ENCODE results near the gene RNF7. TPM values are rescaled to one million over a fixed set of nuclear protein-coding genes. Genes with fewer than 3 reads are reported as not detected.

RNF7 gene
- total and polyA plus RNA-seq, 3 experiments from 2014 or later, result 65.9 to 139 (median 67.4) TPM

DNA sequence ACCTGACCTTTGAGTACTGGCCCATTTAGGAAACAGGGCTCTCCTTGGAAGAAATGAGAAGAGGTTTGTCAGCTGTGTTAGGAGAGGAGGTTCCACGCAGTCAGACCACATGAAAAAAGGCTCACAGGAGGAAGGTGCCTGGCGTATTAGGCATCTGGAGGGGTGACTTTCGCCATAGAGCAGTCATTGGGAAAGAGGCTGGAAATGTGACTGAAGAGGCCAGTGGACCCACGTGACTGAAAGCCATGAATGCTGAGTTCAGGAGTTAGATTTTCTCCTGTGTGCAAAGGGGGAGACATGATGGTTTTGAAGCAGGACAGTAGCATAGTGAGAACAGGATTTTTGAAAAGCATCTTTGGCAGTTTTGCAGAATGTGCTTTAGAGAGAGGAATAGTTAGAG is 29.7 kb upstream of the RNF7 start:
- Mint-ChIP-seq H3K4me3 (no peak overlapping the region), H3K36me3 (peaks cover 0 to 1% (median 0%) of the 10 kb centered on the region in 3 donors), H3K4me1 (no peaks in the 10 kb centered on the region), H3K9me3 (peaks cover 0 to 2% (median 0%) of the 10 kb centered on the region in 5 donors), H3K27ac (peak overlapping the region in 2 of 8 donors; percentile 12 to 26), H3K27me3 (no peaks in the 10 kb centered on the region)
- CTCF ChIA-PET, result no interaction called here
- POLR2A ChIA-PET, result no interaction called here
- no peak for DNase-seq
- H3K4me3 ChIP-seq (ENCODE audit: low read length), result no peak overlapping the region
- H3K27ac ChIP-seq (ENCODE audit: low read depth, low read length), result no peak overlapping the region
- no peaks in the 10 kb centered on the region for H3K27me3 ChIP-seq (ENCODE audit: insufficient read depth, low read length, poor library complexity, severe bottlenecking)
- H3K36me3 ChIP-seq (ENCODE audit: insufficient read depth, low read length), result no peaks in the 10 kb centered on the region
- H3K4me1 ChIP-seq (ENCODE audit: insufficient read depth, low read length), result no peaks in the 10 kb centered on the region
- H3K9me3 ChIP-seq (ENCODE audit: low read length), result no peaks in the 10 kb centered on the region

DNA sequence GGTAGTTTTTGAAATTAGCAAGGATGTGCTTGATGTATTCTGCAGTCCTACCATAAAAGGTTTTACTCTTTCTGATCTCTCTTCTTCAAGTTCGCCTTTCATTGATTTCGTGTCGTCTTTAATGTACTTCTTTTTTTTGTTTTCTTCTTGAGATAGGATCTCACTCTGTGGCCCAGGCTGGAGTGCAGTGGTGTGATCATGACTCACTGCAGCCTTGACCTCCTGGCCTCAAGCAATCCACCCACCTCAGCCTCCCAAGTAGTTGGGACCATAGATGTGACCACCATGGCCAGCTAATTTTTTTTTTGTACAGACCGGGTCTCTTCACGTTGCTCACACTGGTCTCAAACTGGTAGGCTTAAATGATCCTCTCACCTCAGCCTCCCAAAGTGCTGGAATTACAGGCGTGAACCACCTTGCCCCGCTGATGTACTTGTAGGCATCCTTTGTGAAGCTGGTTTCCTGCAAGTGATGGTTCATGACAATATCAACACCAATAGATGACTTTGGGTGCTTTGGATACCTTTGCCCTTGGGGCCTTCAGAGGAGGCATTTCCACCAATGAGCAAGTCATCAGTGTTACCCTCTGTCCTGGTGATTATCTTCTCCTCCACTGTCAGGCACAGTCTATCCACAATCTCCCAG is 28.9 kb upstream of the RNF7 start:
- Mint-ChIP-seq H3K4me3 (no peak overlapping the region), H3K4me1 (no peaks in the 10 kb centered on the region), H3K36me3 (peaks cover 0 to 1% (median 0%) of the 10 kb centered on the region in 3 donors), H3K27me3 (no peaks in the 10 kb centered on the region), H3K9me3 (peaks cover 0 to 2% (median 0%) of the 10 kb centered on the region in 5 donors), H3K27ac (no peak overlapping the region)
- Histone ChIP-seq H3K27me3 (ENCODE audit: insufficient read depth, low read length, poor library complexity, severe bottlenecking) (no peaks in the 10 kb centered on the region), H3K4me1 (ENCODE audit: insufficient read depth, low read length) (no peaks in the 10 kb centered on the region), H3K36me3 (ENCODE audit: insufficient read depth, low read length) (no peaks in the 10 kb centered on the region), H3K9me3 (ENCODE audit: low read length) (no peaks in the 10 kb centered on the region), H3K4me3 (ENCODE audit: low read length) (no peak overlapping the region), H3K27ac (ENCODE audit: low read depth, low read length) (no peak overlapping the region)
- POLR2A ChIA-PET, result no interaction called here
- DNase-seq, result no peak
- CTCF ChIA-PET, result no interaction called here

DNA sequence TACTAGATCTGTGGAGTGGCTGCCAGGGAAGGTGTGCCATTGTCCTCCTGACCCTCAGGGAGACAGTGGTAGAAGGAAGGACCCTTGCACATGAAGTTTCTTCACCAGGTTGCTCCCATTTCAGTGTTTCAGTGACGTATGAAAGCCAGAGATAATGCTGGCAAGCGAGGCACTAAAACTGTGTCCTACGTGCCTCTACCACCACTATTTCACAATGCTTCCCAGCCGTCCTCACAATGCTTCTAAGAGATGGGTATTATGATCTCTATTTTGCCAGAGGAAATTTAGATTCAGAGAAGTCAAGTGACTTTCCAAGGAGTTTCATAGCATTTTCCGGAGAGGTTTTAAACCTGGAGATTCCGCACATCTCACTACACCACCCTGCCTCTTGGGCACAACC is 28.0 kb upstream of the RNF7 start:
- DNase-seq, result no peak
- no peaks in the 10 kb centered on the region for H3K4me1 Mint-ChIP-seq
- Histone ChIP-seq H3K27me3 (ENCODE audit: insufficient read depth, low read length, poor library complexity, severe bottlenecking) (no peaks in the 10 kb centered on the region), H3K36me3 (ENCODE audit: insufficient read depth, low read length) (no peaks in the 10 kb centered on the region), H3K4me1 (ENCODE audit: insufficient read depth, low read length) (no peaks in the 10 kb centered on the region), H3K4me3 (ENCODE audit: low read length) (no peak overlapping the region), H3K9me3 (ENCODE audit: low read length) (no peaks in the 10 kb centered on the region), H3K27ac (ENCODE audit: low read depth, low read length) (no peak overlapping the region)
- ChIA-PET POLR2A (no interaction called here), CTCF (no interaction called here)
- no peaks in the 10 kb centered on the region for H3K36me3 Mint-ChIP-seq
- no peaks in the 10 kb centered on the region for H3K27me3 Mint-ChIP-seq
- no peak overlapping the region for H3K27ac Mint-ChIP-seq
- H3K4me3 Mint-ChIP-seq, result no peak overlapping the region
- H3K9me3 Mint-ChIP-seq, result no peaks in the 10 kb centered on the region

DNA sequence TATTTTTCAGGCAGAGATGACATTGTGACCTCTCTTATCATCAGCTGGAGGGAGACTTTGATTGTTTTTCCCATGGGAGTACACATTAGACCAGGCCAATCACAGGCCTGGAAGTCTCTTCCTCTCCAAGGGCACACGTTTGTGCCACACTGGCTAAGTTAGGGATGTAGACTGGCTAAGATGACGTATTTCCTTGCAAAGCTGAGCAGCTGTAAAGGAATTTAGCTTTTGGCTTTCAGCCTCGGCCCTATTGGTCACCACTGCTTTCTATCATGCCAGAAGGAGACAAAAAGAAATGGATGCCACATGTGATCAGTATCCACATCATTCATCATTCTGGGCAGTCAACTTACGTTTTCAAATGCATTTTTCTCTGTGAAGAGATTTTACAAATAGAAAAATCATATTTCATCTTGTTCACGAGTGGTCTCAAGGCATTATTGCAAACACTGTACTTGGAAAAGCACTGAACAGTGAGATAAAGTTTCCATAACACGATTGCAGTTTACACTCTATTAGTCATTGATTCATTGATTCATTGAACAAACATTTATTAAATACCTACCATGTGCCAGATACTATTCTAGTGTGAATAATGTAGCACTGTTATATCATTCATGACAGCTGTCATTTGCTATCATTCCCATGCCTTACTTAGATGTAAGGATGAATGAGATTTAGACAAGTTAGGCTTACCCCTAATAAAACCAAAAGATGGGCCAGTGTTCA is 27.0 kb upstream of the RNF7 start:
- Histone ChIP-seq H3K4me3 (ENCODE audit: low read length) (no peak overlapping the region), H3K27ac (ENCODE audit: low read depth, low read length) (no peak overlapping the region), H3K4me1 (ENCODE audit: insufficient read depth, low read length) (no peaks in the 10 kb centered on the region), H3K36me3 (ENCODE audit: insufficient read depth, low read length) (no peaks in the 10 kb centered on the region), H3K9me3 (ENCODE audit: low read length) (no peaks in the 10 kb centered on the region), H3K27me3 (ENCODE audit: insufficient read depth, low read length, poor library complexity, severe bottlenecking) (no peaks in the 10 kb centered on the region)
- ChIA-PET CTCF (no interaction called here), POLR2A (interaction anchor here (0.5 kb wide), 1 partner anchor 121 kb away, joined by 4 read pairs; no protein-coding TSS in a partner anchor)
- Mint-ChIP-seq H3K27ac (no peak overlapping the region), H3K9me3 (peaks cover 0 to 8% (median 0%) of the 10 kb centered on the region in 5 donors), H3K4me1 (no peaks in the 10 kb centered on the region), H3K36me3 (no peaks in the 10 kb centered on the region), H3K4me3 (no peak overlapping the region), H3K27me3 (no peaks in the 10 kb centered on the region)
- DNase-seq, result no peak

DNA sequence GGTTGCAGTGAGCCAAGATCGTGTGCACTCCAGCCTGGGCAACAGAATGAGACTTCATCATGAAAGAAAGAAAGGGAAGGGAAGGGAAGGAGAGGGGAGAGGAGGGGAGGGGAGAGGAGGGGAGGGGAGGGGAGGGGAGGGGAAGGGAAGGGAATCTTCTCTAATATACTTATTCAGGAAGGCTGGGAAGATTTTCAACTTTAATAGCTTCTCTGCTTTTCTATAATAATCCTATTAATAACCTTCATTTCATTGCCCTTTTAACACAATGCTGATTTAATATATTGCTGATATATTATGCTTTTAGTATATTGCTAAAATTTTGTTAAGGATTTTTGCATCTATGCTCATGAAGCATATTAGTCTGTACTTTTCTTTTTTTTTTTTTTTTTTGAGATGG is 23.4 kb upstream of the RNF7 start:
- H3K27me3 ChIP-seq (ENCODE audit: insufficient read depth, low read length, poor library complexity, severe bottlenecking), result no peaks in the 10 kb centered on the region
- Mint-ChIP-seq H3K4me3 (no peak overlapping the region), H3K27me3 (peaks cover 3 to 6% of the 10 kb centered on the region in 2 donors), H3K4me1 (no peaks in the 10 kb centered on the region), H3K36me3 (peaks cover 0 to 3% (median 0%) of the 10 kb centered on the region in 3 donors), H3K27ac (no peak overlapping the region), H3K9me3 (peaks cover 0 to 14% (median 0%) of the 10 kb centered on the region in 5 donors)
- H3K4me1 ChIP-seq (ENCODE audit: insufficient read depth, low read length), result no peaks in the 10 kb centered on the region
- no peak overlapping the region for H3K27ac ChIP-seq (ENCODE audit: low read depth, low read length)
- ChIA-PET CTCF (no interaction called here), POLR2A (no interaction called here)
- no peaks in the 10 kb centered on the region for H3K36me3 ChIP-seq (ENCODE audit: insufficient read depth, low read length)
- H3K4me3 ChIP-seq (ENCODE audit: low read length), result no peak overlapping the region
- H3K9me3 ChIP-seq (ENCODE audit: low read length), result no peaks in the 10 kb centered on the region
- no peak for DNase-seq

DNA sequence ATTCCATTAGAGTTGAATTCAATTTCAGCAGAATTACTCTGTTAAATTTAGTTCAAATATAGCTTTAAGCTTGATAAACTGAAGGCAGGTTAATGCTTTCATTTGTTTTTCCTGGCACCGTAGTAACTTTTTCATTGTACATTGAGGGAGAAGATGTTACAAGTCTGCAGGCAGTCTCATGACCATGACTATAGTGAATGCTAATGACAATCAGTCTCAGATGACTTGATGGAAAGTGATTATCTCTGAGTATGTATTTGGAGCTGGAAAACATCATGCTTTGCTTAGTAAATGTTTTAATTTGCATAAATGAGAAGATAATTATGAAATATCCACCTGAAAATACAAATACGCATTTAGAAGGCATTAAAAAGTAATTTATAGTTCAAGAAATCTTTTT is 16.0 kb upstream of the RNF7 start:
- peaks cover 0 to 2% (median 0%) of the 10 kb centered on the region in 5 donors for H3K9me3 Mint-ChIP-seq
- no peaks in the 10 kb centered on the region for H3K4me1 Mint-ChIP-seq
- no peak overlapping the region for H3K27ac ChIP-seq (ENCODE audit: low read depth, low read length)
- CTCF ChIA-PET, result interaction anchor here (0.6 to 1.6 kb wide), 2 partner anchors 16 to 20 kb away, joined by 3 to 6 read pairs; partner anchors contain the start of gene RNF7
- H3K27me3 Mint-ChIP-seq, result peaks cover 3 to 13% of the 10 kb centered on the region in 2 donors
- POLR2A ChIA-PET, result no interaction called here
- H3K36me3 ChIP-seq (ENCODE audit: insufficient read depth, low read length), result no peaks in the 10 kb centered on the region
- H3K4me3 Mint-ChIP-seq, result no peak overlapping the region
- DNase-seq, result no peak
- no peaks in the 10 kb centered on the region for H3K27me3 ChIP-seq (ENCODE audit: insufficient read depth, low read length, poor library complexity, severe bottlenecking)
- no peak overlapping the region for H3K27ac Mint-ChIP-seq
- H3K9me3 ChIP-seq (ENCODE audit: low read length), result no peaks in the 10 kb centered on the region
- H3K36me3 Mint-ChIP-seq, result peaks cover 0 to 3% (median 0%) of the 10 kb centered on the region in 3 donors
- no peak overlapping the region for H3K4me3 ChIP-seq (ENCODE audit: low read length)
- H3K4me1 ChIP-seq (ENCODE audit: insufficient read depth, low read length), result no peaks in the 10 kb centered on the region

DNA sequence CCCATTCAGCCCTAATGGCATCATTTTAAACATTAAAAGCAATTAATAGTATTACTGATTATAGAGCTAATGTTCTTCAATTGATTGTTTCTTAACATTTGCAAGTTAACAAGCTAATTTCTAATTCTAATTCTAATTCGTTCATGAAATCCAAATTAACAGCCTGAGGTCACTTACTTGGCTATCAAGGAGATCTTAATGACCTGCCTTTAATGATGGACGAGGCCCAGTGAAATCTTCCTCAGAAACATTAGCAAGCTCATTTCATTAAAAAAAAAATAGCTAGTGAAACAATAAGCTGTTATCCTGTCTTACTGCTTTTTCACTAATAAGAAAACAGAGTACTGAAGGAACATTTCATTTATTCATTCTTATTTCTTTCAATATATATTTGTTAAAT is 15.4 kb upstream of the RNF7 start:
- Mint-ChIP-seq H3K27me3 (peaks cover 3 to 17% of the 10 kb centered on the region in 2 donors), H3K4me1 (no peaks in the 10 kb centered on the region), H3K36me3 (peaks cover 0 to 3% (median 0%) of the 10 kb centered on the region in 3 donors), H3K4me3 (no peak overlapping the region), H3K9me3 (no peaks in the 10 kb centered on the region), H3K27ac (no peak overlapping the region)
- Histone ChIP-seq H3K27ac (ENCODE audit: low read depth, low read length) (no peak overlapping the region), H3K4me3 (ENCODE audit: low read length) (no peak overlapping the region), H3K27me3 (ENCODE audit: insufficient read depth, low read length, poor library complexity, severe bottlenecking) (no peaks in the 10 kb centered on the region), H3K4me1 (ENCODE audit: insufficient read depth, low read length) (no peaks in the 10 kb centered on the region), H3K36me3 (ENCODE audit: insufficient read depth, low read length) (no peaks in the 10 kb centered on the region), H3K9me3 (ENCODE audit: low read length) (no peaks in the 10 kb centered on the region)
- POLR2A ChIA-PET, result no interaction called here
- DNase-seq, result no peak
- CTCF ChIA-PET, result interaction anchor here (0.6 to 1.6 kb wide), 3 partner anchors 16 to 153 kb away, joined by 3 to 6 read pairs (median 4); partner anchors contain the start of gene RNF7

DNA sequence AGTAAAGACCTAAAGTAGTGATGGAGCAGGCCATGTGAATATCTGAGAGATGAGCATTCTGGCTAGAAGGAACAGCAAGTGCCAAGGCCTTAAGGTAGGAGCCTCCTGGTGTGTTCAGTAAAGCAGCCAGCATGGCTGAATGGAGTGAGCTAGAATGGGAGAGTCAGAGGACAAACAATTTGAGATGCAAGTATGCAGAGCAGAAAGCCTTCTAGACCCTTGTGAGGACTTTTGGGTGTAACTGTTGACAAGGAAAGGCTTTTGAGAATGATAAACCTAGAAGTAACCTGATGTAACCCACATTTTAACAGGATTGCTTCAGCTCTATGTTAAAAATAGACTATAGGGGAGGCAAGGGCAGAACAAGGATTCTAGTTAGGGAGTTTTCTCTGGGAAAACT is 14.8 kb upstream of the RNF7 start:
- peaks cover 0 to 3% (median 0%) of the 10 kb centered on the region in 3 donors for H3K36me3 Mint-ChIP-seq
- DNase-seq, result no peak
- no peaks in the 10 kb centered on the region for H3K9me3 ChIP-seq (ENCODE audit: low read length)
- no peak overlapping the region for H3K27ac Mint-ChIP-seq
- no peaks in the 10 kb centered on the region for H3K36me3 ChIP-seq (ENCODE audit: insufficient read depth, low read length)
- H3K27me3 Mint-ChIP-seq, result peaks cover 6 to 22% of the 10 kb centered on the region in 2 donors
- H3K4me1 ChIP-seq (ENCODE audit: insufficient read depth, low read length), result no peaks in the 10 kb centered on the region
- H3K4me1 Mint-ChIP-seq, result no peaks in the 10 kb centered on the region
- no peak overlapping the region for H3K27ac ChIP-seq (ENCODE audit: low read depth, low read length)
- H3K4me3 Mint-ChIP-seq, result no peak overlapping the region
- no peaks in the 10 kb centered on the region for H3K9me3 Mint-ChIP-seq
- H3K27me3 ChIP-seq (ENCODE audit: insufficient read depth, low read length, poor library complexity, severe bottlenecking), result no peaks in the 10 kb centered on the region
- CTCF ChIA-PET, result interaction anchor here (1.3 to 1.6 kb wide), 2 partner anchors 15 to 152 kb away, joined by 4 to 6 read pairs; partner anchors contain the start of gene RNF7
- POLR2A ChIA-PET, result no interaction called here
- H3K4me3 ChIP-seq (ENCODE audit: low read length), result no peak overlapping the region

Data from CD8-positive, alpha-beta memory T cell (primary cell).